ENCODE results near the gene TLE3. TPM values are rescaled to one million over a fixed set of nuclear protein-coding genes. Genes with fewer than 3 reads are reported as not detected.

Gene TLE3
- total RNA-seq, 1 donor from 2014 or later: 45.4 TPM

GRCh38 chr15:70023769-70024491, 73.8 kb downstream of the TLE3 start:
- peak overlapping the region; percentile 68 for H3K4me2 ChIP-seq (ENCODE audit: low read length)
- no peak overlapping the region for H3K4me3 ChIP-seq (ENCODE audit: insufficient read depth, low read depth, low read length)
- H3K36me3 ChIP-seq (ENCODE audit: insufficient read depth, low read length): no peaks in the 10 kb centered on the region
- H3K9ac ChIP-seq (ENCODE audit: low read length): no peak overlapping the region
- H3K4me1 ChIP-seq (ENCODE audit: insufficient read depth, low read length): peaks cover 16% of the 10 kb centered on the region
- no peaks in the 10 kb centered on the region for H3K9me3 ChIP-seq (ENCODE audit: insufficient read depth, low read depth, low read length)
- peaks cover 21% of the 10 kb centered on the region for H3K4me1 Mint-ChIP-seq (ENCODE audit: low read depth, unreplicated experiment)
- H3K4me3 Mint-ChIP-seq (ENCODE audit: unreplicated experiment): no peak overlapping the region
- no peaks in the 10 kb centered on the region for H3K9me3 Mint-ChIP-seq (ENCODE audit: unreplicated experiment)
- no peaks in the 10 kb centered on the region for H3K79me2 ChIP-seq (ENCODE audit: insufficient read depth, low read length)
- H4K20me1 ChIP-seq (ENCODE audit: insufficient read depth, low read length): no peaks in the 10 kb centered on the region
- no peaks in the 10 kb centered on the region for H3K36me3 Mint-ChIP-seq (ENCODE audit: low read depth, unreplicated experiment)
- H3K27me3 Mint-ChIP-seq (ENCODE audit: low read depth, unreplicated experiment): peaks cover 68% of the 10 kb centered on the region
- peak overlapping the region; percentile 96 for H3K27ac Mint-ChIP-seq (ENCODE audit: unreplicated experiment)
- TF ChIP-seq CTCF (IDR thresholded peaks at IDR 0.05; ENCODE audit: insufficient read depth, low read depth, low read length): no peak
- no peak for TF ChIP-seq EZH2 (IDR thresholded peaks at IDR 0.05; ENCODE audit: insufficient read depth, low read length)
- FAIRE-seq: no peak
- H2AFZ ChIP-seq (ENCODE audit: low read depth, low read length): peak overlapping the region; percentile 29
- peaks cover 14% of the 10 kb centered on the region for H3K27me3 ChIP-seq (ENCODE audit: insufficient read depth, low read length)
- no peak overlapping the region for H3K27ac ChIP-seq (ENCODE audit: low read depth, low read length)
- peak; percentile 59 for DNase-seq (ENCODE audit: low read depth)

- Histone ChIP-seq H2AFZ (ENCODE audit: low read depth, low read length) (peak overlapping the region; percentile 1), H3K4me3 (ENCODE audit: insufficient read depth, low read depth, low read length) (no peak overlapping the region), H3K4me2 (ENCODE audit: low read length) (peak overlapping the region; percentile 68), H3K27me3 (ENCODE audit: insufficient read depth, low read length) (peaks cover 14% of the 10 kb centered on the region), H3K9ac (ENCODE audit: low read length) (no peak overlapping the region), H3K79me2 (ENCODE audit: insufficient read depth, low read length) (no peaks in the 10 kb centered on the region), H3K27ac (ENCODE audit: low read depth, low read length) (no peak overlapping the region), H4K20me1 (ENCODE audit: insufficient read depth, low read length) (no peaks in the 10 kb centered on the region), H3K9me3 (ENCODE audit: insufficient read depth, low read depth, low read length) (no peaks in the 10 kb centered on the region), H3K4me1 (ENCODE audit: insufficient read depth, low read length) (peaks cover 16% of the 10 kb centered on the region), H3K36me3 (ENCODE audit: insufficient read depth, low read length) (no peaks in the 10 kb centered on the region)
- TF ChIP-seq CTCF (IDR thresholded peaks at IDR 0.05; ENCODE audit: insufficient read depth, low read depth, low read length) (no peak), EZH2 (IDR thresholded peaks at IDR 0.05; ENCODE audit: insufficient read depth, low read length) (no peak)
- peak overlapping the region; percentile 96 for H3K27ac Mint-ChIP-seq (ENCODE audit: unreplicated experiment)
- H3K27me3 Mint-ChIP-seq (ENCODE audit: low read depth, unreplicated experiment): peaks cover 68% of the 10 kb centered on the region
- H3K4me1 Mint-ChIP-seq (ENCODE audit: low read depth, unreplicated experiment): peaks cover 21% of the 10 kb centered on the region
- FAIRE-seq: no peak
- H3K36me3 Mint-ChIP-seq (ENCODE audit: low read depth, unreplicated experiment): no peaks in the 10 kb centered on the region
- DNase-seq (ENCODE audit: low read depth): peak; percentile 92
- peak overlapping the region; percentile 56 for H3K4me3 Mint-ChIP-seq (ENCODE audit: unreplicated experiment)
- no peaks in the 10 kb centered on the region for H3K9me3 Mint-ChIP-seq (ENCODE audit: unreplicated experiment)
Observed at GRCh38 chr15:70023064-70023768, 74.5 kb downstream of the TLE3 start.

Measured in astrocyte (in vitro differentiated cells and primary cell).